SK-N-SH treated with all-trans-retinoic acid at 6 μM for 48 hours (cell line): Measurements from ENCODE around the gene ITGA8.

ENCODE experiments used
- ATAC-seq: fragments of 200-7000 bp; cut with Tn5 transposase; 3 replicates; pipeline ENCODE4 v1.9.1; 2020; ENCODE audit warnings: mild to moderate bottlenecking, moderate library complexity
- ARNTL ChIP-seq: fragments of 450-650 bp; formaldehyde crosslinking; IDR thresholded peaks from 2 replicates; pipeline ENCODE4 v1.5.0; 2020; ENCODE audit warnings: low read depth, mild to moderate bottlenecking, moderate library complexity, borderline replicate concordance
- BACH2 ChIP-seq: fragments of 250-450 bp; sonication (Bioruptor Pico); IDR thresholded peaks from 2 replicates; pipeline ENCODE4 v1.9.0; 2021; ENCODE audit warnings: mild to moderate bottlenecking, borderline replicate concordance
- CSDC2 ChIP-seq: fragments of 250-450 bp; sonication (Bioruptor Pico); IDR thresholded peaks from 2 replicates; pipeline ENCODE4 v1.5.0; 2020; ENCODE audit warnings: mild to moderate bottlenecking, moderate library complexity
- ESRRG ChIP-seq: fragments of 250-450 bp; sonication (Bioruptor Pico); IDR thresholded peaks from 2 replicates; pipeline ENCODE4 v1.6.1; 2021; ENCODE audit warnings: mild to moderate bottlenecking
- GLIS3 ChIP-seq: fragments of 250-450 bp; sonication (Bioruptor Pico); IDR thresholded peaks from 2 replicates; pipeline ENCODE4 v1.5.0; 2020; ENCODE audit warnings: mild to moderate bottlenecking, moderate library complexity
- ISL1 ChIP-seq: fragments of 250-450 bp; sonication (Bioruptor Pico); IDR thresholded peaks from 2 replicates; pipeline ENCODE4 v2.1.2; 2022; ENCODE audit warnings: mild to moderate bottlenecking, moderate library complexity
- OSR1 ChIP-seq: fragments of 250-450 bp; sonication (Bioruptor Pico); IDR thresholded peaks from 2 replicates; pipeline ENCODE4 v1.8.0; 2022; ENCODE audit warnings: moderate library complexity, mild to moderate bottlenecking, inconsistent platforms
- PPARA ChIP-seq: fragments of 250-450 bp; sonication (Bioruptor Pico); IDR thresholded peaks from 2 replicates; pipeline ENCODE4 v1.5.0; 2020; ENCODE audit warnings: mild to moderate bottlenecking, borderline replicate concordance
- SNAI2 ChIP-seq: fragments of 250-450 bp; sonication (Bioruptor Pico); IDR thresholded peaks from 2 replicates; pipeline ENCODE4 v1.5.0; 2020; ENCODE audit warnings: mild to moderate bottlenecking, moderate library complexity
- TCF4 ChIP-seq: fragments of 250-450 bp; sonication (Bioruptor Pico); IDR thresholded peaks from 2 replicates; pipeline ENCODE4 v1.8.0; 2021; ENCODE audit warnings: mild to moderate bottlenecking, moderate library complexity, borderline replicate concordance
- TOX ChIP-seq: fragments of 250-450 bp; sonication (Bioruptor Pico); IDR thresholded peaks from 2 replicates; pipeline ENCODE4 v1.8.0; 2021; ENCODE audit warnings: mild to moderate bottlenecking, moderate library complexity, borderline replicate concordance
- ZC3H10 ChIP-seq: fragments of 250-450 bp; sonication (Bioruptor Pico); IDR thresholded peaks from 2 replicates; pipeline ENCODE4 v1.5.1; 2021; ENCODE audit warnings: mild to moderate bottlenecking, moderate library complexity
- ZFP3 ChIP-seq: fragments of 250-450 bp; sonication (Bioruptor Pico); IDR thresholded peaks from 2 replicates; pipeline ENCODE4 v1.5.0; 2020; ENCODE audit warnings: mild to moderate bottlenecking, moderate library complexity
- ZFP30 ChIP-seq: fragments of 450-650 bp; formaldehyde crosslinking; IDR thresholded peaks from 2 replicates; pipeline ENCODE4 v1.5.0; 2022; ENCODE audit warnings: mild to moderate bottlenecking, moderate library complexity
- ZNF565 ChIP-seq: fragments of 450-650 bp; formaldehyde crosslinking; conservative IDR thresholded peaks from 2 replicates; pipeline ENCODE4 v1.5.0; 2020; ENCODE audit warnings: low read depth, mild to moderate bottlenecking, moderate library complexity
- ZNF70 ChIP-seq: fragments of 450-650 bp; formaldehyde crosslinking; IDR thresholded peaks from 2 replicates; pipeline ENCODE4 v1.5.0; 2020; ENCODE audit warnings: mild to moderate bottlenecking, moderate library complexity
- ZNF8 ChIP-seq: fragments of 450-650 bp; formaldehyde crosslinking; IDR thresholded peaks from 2 replicates; pipeline ENCODE4 v1.5.0; 2020; ENCODE audit warnings: mild to moderate bottlenecking, moderate library complexity
- TF ChIP-seq, protein P1 (sequence below): fragments of 250-450 bp; sonication (Bioruptor Pico); IDR thresholded peaks from 2 replicates; pipeline ENCODE4 v1.5.1; 2021; ENCODE audit warnings: mild to moderate bottlenecking, moderate library complexity
- TF ChIP-seq, protein P2 (sequence below): fragments of 250-450 bp; sonication (Bioruptor Pico); IDR thresholded peaks from 2 replicates; pipeline ENCODE4 v1.8.0; 2020; ENCODE audit warnings: mild to moderate bottlenecking, moderate library complexity, borderline replicate concordance
- TF ChIP-seq, protein P3 (sequence below): fragments of 250-450 bp; sonication (Bioruptor Pico); IDR thresholded peaks from 2 replicates; pipeline ENCODE4 v1.5.1; 2020; ENCODE audit warnings: low read depth, mild to moderate bottlenecking, moderate library complexity
- TF ChIP-seq, protein P4 (sequence below): fragments of 250-450 bp; sonication (Bioruptor Pico); IDR thresholded peaks from 2 replicates; pipeline ENCODE4 v1.5.0; 2020; ENCODE audit warnings: mild to moderate bottlenecking, moderate library complexity
- TF ChIP-seq, protein P5 (sequence below): fragments of 250-450 bp; sonication (Bioruptor Pico); IDR thresholded peaks from 2 replicates; pipeline ENCODE4 v1.8.0; 2021; ENCODE audit warnings: low read depth, mild to moderate bottlenecking, moderate library complexity, borderline replicate concordance

Gene ITGA8

DNA sequence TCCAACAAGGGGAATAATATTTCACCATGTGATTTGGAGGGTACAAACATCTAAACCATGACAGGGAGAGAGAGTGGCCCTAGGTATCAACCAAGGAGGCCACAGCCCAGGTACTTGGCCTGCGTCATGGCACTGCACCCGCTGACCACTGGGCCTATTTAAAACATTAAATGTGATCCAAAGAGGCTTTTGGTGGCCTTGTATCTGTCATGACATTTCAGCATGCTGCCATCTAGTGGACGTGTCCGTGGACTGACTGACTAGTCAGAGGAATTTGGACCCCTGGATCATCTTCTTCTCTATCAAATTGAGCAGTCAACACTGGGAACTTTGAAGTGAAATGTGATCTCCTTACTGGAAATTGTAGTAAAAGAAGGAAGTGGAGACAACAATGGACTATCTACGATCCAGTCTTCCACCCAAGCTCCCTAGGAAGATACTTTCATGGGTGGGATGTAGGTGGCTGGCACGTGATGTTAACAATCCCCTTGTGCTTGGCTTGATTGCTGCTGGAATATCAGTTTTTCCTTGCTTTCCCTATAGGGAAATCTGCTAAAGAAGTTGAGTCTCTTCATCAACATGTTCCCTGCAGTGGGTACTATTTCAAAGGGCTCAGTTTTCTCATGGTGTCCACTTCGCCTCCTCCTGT is 24.6 kb upstream of the ITGA8 start:
- TF ChIP-seq SNAI2 (no peak), PPARA (CRISPR knock-in tag) (no peak), ISL1 (CRISPR knock-in tag) (no peak), OSR1 (CRISPR knock-in tag) (no peak), TCF4 (CRISPR knock-in tag) (no peak), ZFP3 (no peak), ARNTL (CRISPR knock-in tag) (no peak), ESRRG (CRISPR knock-in tag) (no peak), TOX (no peak), CSDC2 (CRISPR knock-in tag) (no peak), BACH2 (no peak), ZFP30 (no peak), ZNF70 (CRISPR knock-in tag) (no peak), ZNF565 (CRISPR knock-in tag) (no peak)
- TF ChIP-seq, protein P1, sequence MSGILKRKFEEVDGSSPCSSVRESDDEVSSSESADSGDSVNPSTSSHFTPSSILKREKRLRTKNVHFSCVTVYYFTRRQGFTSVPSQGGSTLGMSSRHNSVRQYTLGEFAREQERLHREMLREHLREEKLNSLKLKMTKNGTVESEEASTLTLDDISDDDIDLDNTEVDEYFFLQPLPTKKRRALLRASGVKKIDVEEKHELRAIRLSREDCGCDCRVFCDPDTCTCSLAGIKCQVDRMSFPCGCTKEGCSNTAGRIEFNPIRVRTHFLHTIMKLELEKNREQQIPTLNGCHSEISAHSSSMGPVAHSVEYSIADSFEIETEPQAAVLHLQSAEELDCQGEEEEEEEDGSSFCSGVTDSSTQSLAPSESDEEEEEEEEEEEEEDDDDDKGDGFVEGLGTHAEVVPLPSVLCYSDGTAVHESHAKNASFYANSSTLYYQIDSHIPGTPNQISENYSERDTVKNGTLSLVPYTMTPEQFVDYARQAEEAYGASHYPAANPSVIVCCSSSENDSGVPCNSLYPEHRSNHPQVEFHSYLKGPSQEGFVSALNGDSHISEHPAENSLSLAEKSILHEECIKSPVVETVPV (CRISPR knock-in tag): no peak
- TF ChIP-seq, protein P2, sequence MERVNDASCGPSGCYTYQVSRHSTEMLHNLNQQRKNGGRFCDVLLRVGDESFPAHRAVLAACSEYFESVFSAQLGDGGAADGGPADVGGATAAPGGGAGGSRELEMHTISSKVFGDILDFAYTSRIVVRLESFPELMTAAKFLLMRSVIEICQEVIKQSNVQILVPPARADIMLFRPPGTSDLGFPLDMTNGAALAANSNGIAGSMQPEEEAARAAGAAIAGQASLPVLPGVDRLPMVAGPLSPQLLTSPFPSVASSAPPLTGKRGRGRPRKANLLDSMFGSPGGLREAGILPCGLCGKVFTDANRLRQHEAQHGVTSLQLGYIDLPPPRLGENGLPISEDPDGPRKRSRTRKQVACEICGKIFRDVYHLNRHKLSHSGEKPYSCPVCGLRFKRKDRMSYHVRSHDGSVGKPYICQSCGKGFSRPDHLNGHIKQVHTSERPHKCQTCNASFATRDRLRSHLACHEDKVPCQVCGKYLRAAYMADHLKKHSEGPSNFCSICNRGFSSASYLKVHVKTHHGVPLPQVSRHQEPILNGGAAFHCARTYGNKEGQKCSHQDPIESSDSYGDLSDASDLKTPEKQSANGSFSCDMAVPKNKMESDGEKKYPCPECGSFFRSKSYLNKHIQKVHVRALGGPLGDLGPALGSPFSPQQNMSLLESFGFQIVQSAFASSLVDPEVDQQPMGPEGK (CRISPR knock-in tag): no peak
- TF ChIP-seq, protein P3, sequence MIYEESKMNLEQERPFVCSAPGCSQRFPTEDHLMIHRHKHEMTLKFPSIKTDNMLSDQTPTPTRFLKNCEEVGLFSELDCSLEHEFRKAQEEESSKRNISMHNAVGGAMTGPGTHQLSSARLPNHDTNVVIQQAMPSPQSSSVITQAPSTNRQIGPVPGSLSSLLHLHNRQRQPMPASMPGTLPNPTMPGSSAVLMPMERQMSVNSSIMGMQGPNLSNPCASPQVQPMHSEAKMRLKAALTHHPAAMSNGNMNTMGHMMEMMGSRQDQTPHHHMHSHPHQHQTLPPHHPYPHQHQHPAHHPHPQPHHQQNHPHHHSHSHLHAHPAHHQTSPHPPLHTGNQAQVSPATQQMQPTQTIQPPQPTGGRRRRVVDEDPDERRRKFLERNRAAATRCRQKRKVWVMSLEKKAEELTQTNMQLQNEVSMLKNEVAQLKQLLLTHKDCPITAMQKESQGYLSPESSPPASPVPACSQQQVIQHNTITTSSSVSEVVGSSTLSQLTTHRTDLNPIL: no peak
- ATAC-seq: peak; percentile 80

DNA sequence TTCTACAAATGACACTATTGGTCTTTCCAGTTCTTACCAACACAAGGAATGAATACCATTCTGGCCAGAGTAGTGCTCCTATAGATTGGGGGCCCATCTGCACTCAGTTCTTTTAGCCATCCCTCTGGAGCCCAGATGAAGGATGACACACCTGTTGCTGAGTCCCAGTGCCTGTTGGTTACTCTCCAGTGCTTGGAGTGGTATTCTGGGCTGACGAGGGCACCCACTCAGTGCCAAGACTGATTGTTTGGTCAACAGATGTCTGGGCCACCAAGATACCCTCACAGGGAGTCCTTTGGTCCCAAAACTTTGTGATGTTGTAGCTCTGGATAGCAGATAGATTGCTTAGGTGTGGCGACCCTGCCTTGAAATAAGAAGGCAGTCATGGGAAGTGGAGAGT is 23.7 kb upstream of the ITGA8 start:
- TF ChIP-seq GLIS3 (CRISPR knock-in tag) (no peak), ARNTL (CRISPR knock-in tag) (no peak), ZNF8 (no peak), ZC3H10 (CRISPR knock-in tag) (no peak), ZFP30 (no peak), CSDC2 (CRISPR knock-in tag) (no peak), TOX (no peak), ESRRG (CRISPR knock-in tag) (no peak), ISL1 (CRISPR knock-in tag) (no peak), TCF4 (CRISPR knock-in tag) (no peak), PPARA (CRISPR knock-in tag) (no peak), ZNF565 (CRISPR knock-in tag) (no peak)
- TF ChIP-seq, protein P1 (CRISPR knock-in tag): no peak
- TF ChIP-seq, protein P4, sequence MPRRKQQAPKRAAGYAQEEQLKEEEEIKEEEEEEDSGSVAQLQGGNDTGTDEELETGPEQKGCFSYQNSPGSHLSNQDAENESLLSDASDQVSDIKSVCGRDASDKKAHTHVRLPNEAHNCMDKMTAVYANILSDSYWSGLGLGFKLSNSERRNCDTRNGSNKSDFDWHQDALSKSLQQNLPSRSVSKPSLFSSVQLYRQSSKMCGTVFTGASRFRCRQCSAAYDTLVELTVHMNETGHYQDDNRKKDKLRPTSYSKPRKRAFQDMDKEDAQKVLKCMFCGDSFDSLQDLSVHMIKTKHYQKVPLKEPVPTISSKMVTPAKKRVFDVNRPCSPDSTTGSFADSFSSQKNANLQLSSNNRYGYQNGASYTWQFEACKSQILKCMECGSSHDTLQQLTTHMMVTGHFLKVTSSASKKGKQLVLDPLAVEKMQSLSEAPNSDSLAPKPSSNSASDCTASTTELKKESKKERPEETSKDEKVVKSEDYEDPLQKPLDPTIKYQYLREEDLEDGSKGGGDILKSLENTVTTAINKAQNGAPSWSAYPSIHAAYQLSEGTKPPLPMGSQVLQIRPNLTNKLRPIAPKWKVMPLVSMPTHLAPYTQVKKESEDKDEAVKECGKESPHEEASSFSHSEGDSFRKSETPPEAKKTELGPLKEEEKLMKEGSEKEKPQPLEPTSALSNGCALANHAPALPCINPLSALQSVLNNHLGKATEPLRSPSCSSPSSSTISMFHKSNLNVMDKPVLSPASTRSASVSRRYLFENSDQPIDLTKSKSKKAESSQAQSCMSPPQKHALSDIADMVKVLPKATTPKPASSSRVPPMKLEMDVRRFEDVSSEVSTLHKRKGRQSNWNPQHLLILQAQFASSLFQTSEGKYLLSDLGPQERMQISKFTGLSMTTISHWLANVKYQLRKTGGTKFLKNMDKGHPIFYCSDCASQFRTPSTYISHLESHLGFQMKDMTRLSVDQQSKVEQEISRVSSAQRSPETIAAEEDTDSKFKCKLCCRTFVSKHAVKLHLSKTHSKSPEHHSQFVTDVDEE: no peak
- TF ChIP-seq, protein P2 (CRISPR knock-in tag): no peak
- TF ChIP-seq, protein P5, sequence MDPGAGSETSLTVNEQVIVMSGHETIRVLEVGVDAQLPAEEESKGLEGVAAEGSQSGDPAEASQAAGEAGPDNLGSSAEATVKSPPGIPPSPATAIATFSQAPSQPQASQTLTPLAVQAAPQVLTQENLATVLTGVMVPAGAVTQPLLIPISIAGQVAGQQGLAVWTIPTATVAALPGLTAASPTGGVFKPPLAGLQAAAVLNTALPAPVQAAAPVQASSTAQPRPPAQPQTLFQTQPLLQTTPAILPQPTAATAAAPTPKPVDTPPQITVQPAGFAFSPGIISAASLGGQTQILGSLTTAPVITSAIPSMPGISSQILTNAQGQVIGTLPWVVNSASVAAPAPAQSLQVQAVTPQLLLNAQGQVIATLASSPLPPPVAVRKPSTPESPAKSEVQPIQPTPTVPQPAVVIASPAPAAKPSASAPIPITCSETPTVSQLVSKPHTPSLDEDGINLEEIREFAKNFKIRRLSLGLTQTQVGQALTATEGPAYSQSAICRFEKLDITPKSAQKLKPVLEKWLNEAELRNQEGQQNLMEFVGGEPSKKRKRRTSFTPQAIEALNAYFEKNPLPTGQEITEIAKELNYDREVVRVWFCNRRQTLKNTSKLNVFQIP (CRISPR knock-in tag): no peak
- no peak for ATAC-seq
